Stimulated activated naive CD4-positive, alpha-beta T cell treated with Interleukin-2 at 50 U/mL for 16 hours (primary cell): Measurements from ENCODE around the gene SLC25A38.

Experiments
- DNase-seq: peaks from one replicate; lab custom pipeline; 2025; lab: John Stamatoyannopoulos, UW

The SLC25A38 gene

DNA sequence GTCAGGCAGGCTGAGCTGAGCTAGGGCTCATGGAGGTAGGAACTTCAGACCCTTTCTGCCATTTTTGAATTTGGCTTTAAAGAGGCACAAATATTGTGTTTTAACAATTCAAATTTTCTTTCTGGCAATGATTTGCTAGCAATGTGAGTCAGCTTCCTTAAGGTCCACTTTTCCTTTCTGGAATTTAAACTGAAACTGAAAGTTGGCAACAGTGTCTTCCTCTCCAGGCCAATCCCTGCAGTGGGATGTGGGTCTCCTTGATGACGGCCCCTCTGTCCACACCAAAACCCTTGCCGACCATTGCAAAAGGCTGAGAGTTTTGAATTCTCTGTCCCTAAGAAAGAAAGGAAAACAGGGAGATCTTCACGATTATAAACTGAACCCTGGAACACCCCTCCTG, 50.5 kb downstream of the SLC25A38 start:
- no peak for DNase-seq

GRCh38 chr3:39434574-39434973, 51.4 kb downstream of the SLC25A38 start:
- no peak for DNase-seq

GRCh38 chr3:39435006-39435748, 52.0 kb downstream of the SLC25A38 start:
- no peak for DNase-seq

GRCh38 chr3:39438880-39439279, 55.7 kb downstream of the SLC25A38 start:
- no peak for DNase-seq

GRCh38 chr3:39440316-39440715, 57.1 kb downstream of the SLC25A38 start:
- DNase-seq: no peak

- DNase-seq: no peak
These were observed 60.4 kb downstream of the SLC25A38 start for GRCh38 chr3:39443530-39443929.

DNA sequence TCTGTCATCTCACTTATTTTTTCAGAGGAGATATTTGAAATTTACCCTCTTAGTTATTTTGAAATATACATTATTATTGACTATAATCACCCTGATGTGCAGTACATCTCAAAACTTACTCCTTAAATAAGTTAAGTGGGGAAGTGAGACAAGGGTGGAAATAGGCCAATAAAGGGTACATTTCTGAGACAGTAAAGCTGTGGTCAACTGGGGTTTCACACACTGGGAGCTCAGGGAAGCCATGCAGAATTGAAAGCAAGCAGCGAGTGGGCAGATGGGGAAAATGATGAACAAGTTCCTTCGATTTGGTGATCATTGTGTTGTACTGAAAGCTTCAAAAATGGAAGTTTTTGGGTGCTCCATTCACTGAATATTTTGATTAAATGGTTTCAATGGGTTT, 62.8 kb downstream of the SLC25A38 start:
- no peak for DNase-seq

GRCh38 chr3:39446444-39446843, 63.3 kb downstream of the SLC25A38 start:
- DNase-seq: no peak
